Measurements from ENCODE around the gene CELF1.

CELF1 gene

GRCh38 chr11:47438721-47439120 lies 114.2 kb downstream of the CELF1 start:
- DNase-seq (ENCODE audit: insufficient read length, low spot score) (no peak), FAIRE-seq (no peak)
- TF ChIP-seq POLR2AphosphoS5 (IDR thresholded peaks at IDR 0.05; ENCODE audit: low read depth, low read length) (no peak), POLR2A (IDR thresholded peaks at IDR 0.05; ENCODE audit: low read depth, low read length) (no peak), SPI1 (IDR thresholded peaks at IDR 0.05; ENCODE audit: low read depth, low read length) (no peak), PAX5 (IDR thresholded peaks at IDR 0.05; ENCODE audit: insufficient read depth, low read length, severe bottlenecking) (no peak), POU2F2 (IDR thresholded peaks at IDR 0.05; ENCODE audit: low read depth, low read length) (no peak), TAF1 (IDR thresholded peaks at IDR 0.05; ENCODE audit: low read depth, low read length) (no peak)

- DNase-seq (ENCODE audit: insufficient read length, low spot score) (no peak), FAIRE-seq (no peak)
- TF ChIP-seq PAX5 (IDR thresholded peaks at IDR 0.05; ENCODE audit: insufficient read depth, low read length, severe bottlenecking) (no peak), POLR2A (IDR thresholded peaks at IDR 0.05; ENCODE audit: low read depth, low read length) (no peak), POU2F2 (IDR thresholded peaks at IDR 0.05; ENCODE audit: low read depth, low read length) (no peak), TAF1 (IDR thresholded peaks at IDR 0.05; ENCODE audit: low read depth, low read length) (no peak), POLR2AphosphoS5 (IDR thresholded peaks at IDR 0.05; ENCODE audit: low read depth, low read length) (no peak), SPI1 (IDR thresholded peaks at IDR 0.05; ENCODE audit: low read depth, low read length) (no peak)
These were observed 115.0 kb downstream of the CELF1 start for GRCh38 chr11:47437746-47438418.

GRCh38 chr11:47437218-47437745 lies 115.7 kb downstream of the CELF1 start:
- FAIRE-seq: no peak
- no peak for DNase-seq (ENCODE audit: insufficient read length, low spot score)
- TF ChIP-seq POU2F2 (IDR thresholded peaks at IDR 0.05; ENCODE audit: low read depth, low read length) (no peak), POLR2A (IDR thresholded peaks at IDR 0.05; ENCODE audit: low read depth, low read length) (no peak), PAX5 (IDR thresholded peaks at IDR 0.05; ENCODE audit: insufficient read depth, low read length, severe bottlenecking) (no peak), TAF1 (IDR thresholded peaks at IDR 0.05; ENCODE audit: low read depth, low read length) (no peak), POLR2AphosphoS5 (IDR thresholded peaks at IDR 0.05; ENCODE audit: low read depth, low read length) (no peak), SPI1 (IDR thresholded peaks at IDR 0.05; ENCODE audit: low read depth, low read length) (no peak)

GRCh38 chr11:47436726-47437125 lies 116.2 kb downstream of the CELF1 start:
- TF ChIP-seq SPI1 (IDR thresholded peaks at IDR 0.05; ENCODE audit: low read depth, low read length) (no peak), POU2F2 (IDR thresholded peaks at IDR 0.05; ENCODE audit: low read depth, low read length) (no peak), PAX5 (IDR thresholded peaks at IDR 0.05; ENCODE audit: insufficient read depth, low read length, severe bottlenecking) (no peak), TAF1 (IDR thresholded peaks at IDR 0.05; ENCODE audit: low read depth, low read length) (no peak), POLR2A (IDR thresholded peaks at IDR 0.05; ENCODE audit: low read depth, low read length) (no peak), POLR2AphosphoS5 (IDR thresholded peaks at IDR 0.05; ENCODE audit: low read depth, low read length) (no peak)
- FAIRE-seq: no peak
- no peak for DNase-seq (ENCODE audit: insufficient read length, low spot score)

- DNase-seq (ENCODE audit: insufficient read length, low spot score) (no peak), FAIRE-seq (no peak)
- TF ChIP-seq PAX5 (IDR thresholded peaks at IDR 0.05; ENCODE audit: insufficient read depth, low read length, severe bottlenecking): no peak
These were observed 117.2 kb downstream of the CELF1 start for GRCh38 chr11:47435687-47436086.

GRCh38 chr11:47434011-47434786 lies 118.7 kb downstream of the CELF1 start:
- DNase-seq (ENCODE audit: insufficient read length, low spot score) (no peak), FAIRE-seq (no peak)
- TF ChIP-seq POU2F2 (IDR thresholded peaks at IDR 0.05; ENCODE audit: low read depth, low read length): no peak

GRCh38 chr11:47433157-47433556 lies 119.8 kb downstream of the CELF1 start:
- TF ChIP-seq POU2F2 (IDR thresholded peaks at IDR 0.05; ENCODE audit: low read depth, low read length) (no peak), SPI1 (IDR thresholded peaks at IDR 0.05; ENCODE audit: low read depth, low read length) (no peak), TAF1 (IDR thresholded peaks at IDR 0.05; ENCODE audit: low read depth, low read length) (no peak), PAX5 (IDR thresholded peaks at IDR 0.05; ENCODE audit: insufficient read depth, low read length, severe bottlenecking) (no peak), POLR2A (IDR thresholded peaks at IDR 0.05; ENCODE audit: low read depth, low read length) (no peak), POLR2AphosphoS5 (IDR thresholded peaks at IDR 0.05; ENCODE audit: low read depth, low read length) (no peak)
- FAIRE-seq (no peak), DNase-seq (ENCODE audit: insufficient read length, low spot score) (no peak)

GRCh38 chr11:47431356-47432083 lies 121.4 kb downstream of the CELF1 start:
- no peak for DNase-seq (ENCODE audit: insufficient read length, low spot score)
- no peak for FAIRE-seq
- no peak for TF ChIP-seq POLR2AphosphoS5 (IDR thresholded peaks at IDR 0.05; ENCODE audit: low read depth, low read length)

GRCh38 chr11:47430524-47430923 lies 122.4 kb downstream of the CELF1 start:
- no peak for TF ChIP-seq TAF1 (IDR thresholded peaks at IDR 0.05; ENCODE audit: low read depth, low read length)
- TF ChIP-seq POLR2A (IDR thresholded peaks at IDR 0.05; ENCODE audit: low read depth, low read length): no peak
- no peak for TF ChIP-seq POLR2AphosphoS5 (IDR thresholded peaks at IDR 0.05; ENCODE audit: low read depth, low read length)
- TF ChIP-seq POU2F2 (IDR thresholded peaks at IDR 0.05; ENCODE audit: low read depth, low read length): no peak
- no peak for TF ChIP-seq SPI1 (IDR thresholded peaks at IDR 0.05; ENCODE audit: low read depth, low read length)
- TF ChIP-seq PAX5 (IDR thresholded peaks at IDR 0.05; ENCODE audit: insufficient read depth, low read length, severe bottlenecking): no peak
- FAIRE-seq: no peak
- no peak for DNase-seq (ENCODE audit: insufficient read length, low spot score)

Measured in GM12891 (cell line).